Endodermal cell (in vitro differentiated cells): ENCODE measurements around the gene ARHGAP31. TPM values are rescaled to one million over a fixed set of nuclear protein-coding genes. Genes with fewer than 3 reads are reported as not detected.

Experiments
- DNase-seq: peaks from one replicate; pipeline ENCODE4 v3.0.0-alpha.2; 2017
- H3K27ac ChIP-seq: 2 replicates; pipeline ENCODE4 v1.5.1; 2013; ENCODE audit warnings: mild to moderate bottlenecking, low read depth, low read length, moderate library complexity
- H3K27me3 ChIP-seq: 2 replicates; pipeline ENCODE4 v1.6.1; 2013; ENCODE audit warnings: mild to moderate bottlenecking, low read length, moderate library complexity; ENCODE audit not compliant: insufficient read depth, control insufficient read depth, poor library complexity, severe bottlenecking
- H3K36me3 ChIP-seq: 2 replicates; pipeline ENCODE4 v1.7.0; 2013; ENCODE audit warnings: mild to moderate bottlenecking, low read length, moderate library complexity; ENCODE audit not compliant: control insufficient read depth, insufficient read depth
- H3K4me1 ChIP-seq: one replicate; pipeline ENCODE4 v1.7.0; 2013; ENCODE audit warnings: low read length; ENCODE audit not compliant: control insufficient read depth, insufficient read depth
- H3K4me3 ChIP-seq: 2 replicates; pipeline ENCODE4 v1.5.1; 2013; ENCODE audit warnings: mild to moderate bottlenecking, low read length, moderate library complexity
- H3K9ac ChIP-seq: 2 replicates; pipeline ENCODE4 v1.6.1; 2013; ENCODE audit warnings: mild to moderate bottlenecking, low read length, moderate library complexity; ENCODE audit not compliant: poor library complexity, severe bottlenecking; ENCODE audit errors: extremely low read depth
- H3K9me3 ChIP-seq: 2 replicates; pipeline ENCODE4 v1.6.1; 2013; ENCODE audit warnings: mild to moderate bottlenecking, low read length, moderate library complexity; ENCODE audit not compliant: control insufficient read depth
- H3K27ac Mint-ChIP-seq: 2 replicates; pipeline ENCODE4 v1.8.0; 2020; ENCODE audit warnings: mixed read lengths
- H3K27me3 Mint-ChIP-seq: 2 replicates; pipeline ENCODE4 v1.8.0; 2021; ENCODE audit warnings: mild to moderate bottlenecking, mixed read lengths; ENCODE audit not compliant: insufficient read depth
- H3K36me3 Mint-ChIP-seq: 2 replicates; pipeline ENCODE4 v1.8.0; 2020; ENCODE audit warnings: low read depth, mixed read lengths
- H3K4me1 Mint-ChIP-seq: 2 replicates; pipeline ENCODE4 v1.8.0; 2020; ENCODE audit warnings: mixed read lengths
- H3K4me3 Mint-ChIP-seq: 2 replicates; pipeline ENCODE4 v1.8.0; 2020; ENCODE audit warnings: mild to moderate bottlenecking, moderate library complexity, mixed read lengths
- H3K9me3 Mint-ChIP-seq: 2 replicates; pipeline ENCODE4 v1.8.0; 2020; ENCODE audit warnings: mild to moderate bottlenecking, mixed read lengths
- CTCF ChIP-seq: fragments of 200-600 bp; sonication (generic); conservative IDR thresholded peaks from 2 replicates; pipeline ENCODE4 v1.5.0; 2021; ENCODE audit warnings: antibody characterized with exemption, mild to moderate bottlenecking
- WGBS, 2 experiments: methylation state at CpG; one replicate each; pipeline versions ENCODE4 v1.1.5 to v1.1.7; 2013; ENCODE audit warnings: missing lambda C conversion rate in 2 of 2, mixed read lengths in 1 of 2; ENCODE audit not compliant: insufficient coverage in 1 of 2, insufficient read length in 1 of 2; 5-methylcytosine and 5-hydroxymethylcytosine counted together
- total RNA-seq, 2 donors: library from RNA; stranded (reverse); fragmentation: NEBNext Ultra II Directional in 1 of 2; extraction: Animal tissue kit (Norgen Biotek cat#: 25700) in 1 of 2; gene quantifications; 2 replicates in 1 of 2; 3 replicates in 1 of 2; pipeline ENCODE4 v1.2.1, GENCODE V29; 2021

The ARHGAP31 gene
- total RNA-seq, 2 donors from 2014 or later: 2.2 to 2.3 TPM

- TF ChIP-seq CTCF: no peak
- H3K27ac ChIP-seq: no peak overlapping the region
- Mint-ChIP-seq H3K4me3 (no peak overlapping the region), H3K27ac (no peak overlapping the region), H3K4me1 (peaks cover 15% of the 10 kb centered on the region), H3K27me3 (no peaks in the 10 kb centered on the region), H3K9me3 (no peaks in the 10 kb centered on the region), H3K36me3 (no peaks in the 10 kb centered on the region)
- no peak overlapping the region for H3K4me3 ChIP-seq
- H3K9me3 ChIP-seq: no peaks in the 10 kb centered on the region
- 93 to 95% methylated on average over 2 of the region's 2 CpGs for WGBS, 2 experiments
- no peaks in the 10 kb centered on the region for H3K36me3 ChIP-seq
- no peak for DNase-seq
- H3K27me3 ChIP-seq: no peaks in the 10 kb centered on the region
- H3K9ac ChIP-seq: no peak overlapping the region
- no peaks in the 10 kb centered on the region for H3K4me1 ChIP-seq
These were observed 102.7 kb downstream of the ARHGAP31 start for GRCh38 chr3:119396870-119397269.

GRCh38 chr3:119400466-119400865, 106.3 kb downstream of the ARHGAP31 start:
- peaks cover 5% of the 10 kb centered on the region for H3K36me3 ChIP-seq
- Mint-ChIP-seq H3K27ac (no peak overlapping the region), H3K36me3 (peaks cover 2% of the 10 kb centered on the region)

GRCh38 chr3:119401069-119401468, 106.9 kb downstream of the ARHGAP31 start:
- no peak for TF ChIP-seq CTCF
- no peak overlapping the region for H3K27ac ChIP-seq
- no peak overlapping the region for H3K9ac ChIP-seq
- Mint-ChIP-seq H3K4me3 (no peak overlapping the region), H3K36me3 (peaks cover 2% of the 10 kb centered on the region), H3K27me3 (no peaks in the 10 kb centered on the region), H3K4me1 (peaks cover 29% of the 10 kb centered on the region), H3K9me3 (no peaks in the 10 kb centered on the region), H3K27ac (no peak overlapping the region)
- H3K27me3 ChIP-seq: no peaks in the 10 kb centered on the region
- no peak for DNase-seq
- peaks cover 5% of the 10 kb centered on the region for H3K36me3 ChIP-seq
- no peak overlapping the region for H3K4me3 ChIP-seq
- peaks cover 6% of the 10 kb centered on the region for H3K4me1 ChIP-seq
- no peaks in the 10 kb centered on the region for H3K9me3 ChIP-seq
- WGBS, 2 experiments: 93% methylated on average over 4 to 5 of the region's 5 CpGs

More at GRCh38 chr3:119400466-119400865, 106.3 kb downstream of the ARHGAP31 start:
- no peak overlapping the region for H3K27ac ChIP-seq
- 93 to 95% methylated on average over 4 to 5 of the region's 5 CpGs for WGBS, 2 experiments
- no peak overlapping the region for H3K4me3 Mint-ChIP-seq
- no peaks in the 10 kb centered on the region for H3K27me3 ChIP-seq
- H3K4me1 ChIP-seq: peaks cover 6% of the 10 kb centered on the region
- H3K9ac ChIP-seq: no peak overlapping the region
- no peak for DNase-seq
- peaks cover 35% of the 10 kb centered on the region for H3K4me1 Mint-ChIP-seq
- no peaks in the 10 kb centered on the region for H3K9me3 Mint-ChIP-seq
- no peaks in the 10 kb centered on the region for H3K27me3 Mint-ChIP-seq
- TF ChIP-seq CTCF: no peak
- no peaks in the 10 kb centered on the region for H3K9me3 ChIP-seq
- H3K4me3 ChIP-seq: no peak overlapping the region
